HL-60/S4 treated with phorbol 12-myristate 13-acetate at 8.2 ng/mL for 4 days and 3 days (cell line): ENCODE results near the gene ATP2B2.
"Not testable (repeated sequence)": the region's sequence is repeated elsewhere in the genome, so short reads cannot be mapped to it uniquely, and the experiment has no call there.

Source experiments
- in situ Hi-C: fragments of 300-500 bp; cut with MboI; formaldehyde crosslinking; loops from 2 replicates; pipeline ENCODE4 v1.15.0; 2022; ENCODE audit warnings: low sequenced_read_pairs

ATP2B2 gene

DNA sequence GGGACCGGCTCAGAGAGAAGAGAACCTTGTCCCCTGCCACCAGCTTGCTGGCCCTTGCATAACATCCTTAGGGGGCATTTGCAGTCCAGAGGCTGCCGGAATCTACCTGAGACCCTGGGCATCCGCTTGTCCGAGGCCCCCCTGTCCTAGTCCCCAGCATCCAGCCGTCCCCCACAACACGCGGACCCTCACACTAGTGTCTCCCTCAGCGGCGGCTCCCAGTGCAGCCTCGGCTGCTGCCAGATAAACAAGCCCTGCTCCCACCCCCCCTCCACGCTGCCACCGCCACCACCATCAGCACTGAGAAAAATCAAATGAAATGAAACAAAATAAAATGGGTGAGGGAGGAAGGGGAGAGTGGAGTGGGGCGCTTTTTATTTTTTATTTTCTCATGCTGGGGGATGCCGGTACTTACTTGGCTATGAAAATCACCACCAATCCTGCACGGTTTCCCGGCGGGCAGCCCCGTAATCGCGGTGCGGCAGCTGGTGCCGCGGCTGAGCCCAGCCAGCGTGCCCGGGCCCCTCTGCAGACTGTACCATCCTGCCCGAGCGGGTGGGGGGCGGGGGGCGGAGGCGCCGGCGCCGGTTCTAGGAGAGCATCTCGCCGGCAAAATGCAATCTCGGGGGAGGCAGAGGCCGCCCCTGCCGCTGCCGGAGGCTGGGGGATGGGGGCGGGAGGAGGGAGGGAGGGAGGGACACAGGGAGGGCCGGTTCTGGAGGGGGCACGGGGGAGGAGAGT is at the start of gene ATP2B2:
Gene ATP2B2 (minus strand): TSS at position 537 of the 741 bp plus-strand sequence. CDS start 56,043 bp downstream, outside the sequence.
- in situ Hi-C loops: no loop called here

DNA sequence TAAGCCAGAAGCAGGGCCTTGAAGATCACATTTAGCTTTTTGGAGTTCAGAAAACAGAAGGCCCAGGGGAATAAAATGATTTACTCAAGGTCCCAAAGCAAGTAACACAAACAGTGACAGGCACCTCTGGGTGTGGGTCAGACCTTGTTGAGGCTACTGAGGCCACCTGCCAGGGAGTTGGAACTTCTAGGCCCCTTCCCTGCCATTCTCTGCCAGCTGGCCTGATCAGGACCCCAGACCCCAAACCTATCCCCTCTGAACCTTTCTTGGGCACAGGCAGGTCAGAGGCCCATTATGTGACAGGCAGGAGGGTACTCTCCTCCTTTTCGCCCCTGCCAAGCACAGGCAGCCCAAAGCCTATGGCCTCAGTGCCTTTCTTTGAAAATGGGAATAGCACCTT is 49.4 kb upstream of the ATP2B2 start:
- in situ Hi-C loops: no loop called here

DNA sequence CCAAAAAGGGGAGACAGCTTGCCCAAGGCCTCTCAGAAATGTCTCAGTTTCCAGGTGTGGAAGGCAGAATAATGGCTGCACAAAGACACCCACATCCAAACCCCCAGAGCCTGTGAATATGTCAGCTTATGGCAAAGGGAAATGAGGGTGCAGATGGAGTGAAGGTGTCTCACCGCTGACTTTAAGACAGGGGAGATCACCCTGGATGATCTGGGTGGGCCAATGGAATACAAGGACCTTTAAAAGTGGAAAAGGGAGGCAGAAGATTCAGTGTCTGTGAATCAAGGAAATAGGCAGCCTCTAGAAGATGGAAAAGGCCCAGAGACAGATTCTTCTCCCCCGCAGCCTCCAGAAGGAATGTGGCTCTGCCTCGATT is 48.8 kb upstream of the ATP2B2 start:
- in situ Hi-C loops: no loop called here

DNA sequence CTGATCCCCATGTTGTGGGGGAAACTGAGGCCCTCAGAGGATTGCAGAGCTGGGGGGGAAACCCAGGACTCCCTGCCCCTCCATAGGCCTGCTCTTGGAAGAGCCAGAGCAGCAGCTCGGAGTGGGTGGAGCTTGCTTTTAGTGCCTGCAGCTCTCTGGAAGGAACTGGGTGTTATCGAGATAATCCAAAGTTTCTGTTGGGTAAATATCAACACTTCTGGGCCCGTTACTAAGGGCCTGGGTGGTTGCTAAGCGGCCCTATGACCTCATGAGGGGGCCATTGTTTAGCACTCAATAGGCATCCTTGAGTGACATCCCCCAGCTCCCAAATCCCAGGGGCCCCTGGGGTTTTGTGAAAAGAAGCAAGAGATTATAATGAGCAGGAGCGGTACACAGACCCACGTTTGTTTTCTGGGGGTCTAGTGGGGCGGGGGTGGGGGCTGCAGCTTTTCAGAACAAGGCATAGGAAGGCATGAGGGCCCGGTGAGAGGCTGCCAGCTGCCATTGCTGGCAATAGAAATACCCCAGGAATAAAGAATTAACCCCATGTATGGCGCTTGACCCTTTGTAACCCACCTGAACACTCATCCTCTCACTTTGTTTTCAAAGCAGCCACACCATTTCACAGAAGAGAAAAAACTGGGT is 48.3 kb upstream of the ATP2B2 start:
- in situ Hi-C loops: no loop called here

DNA sequence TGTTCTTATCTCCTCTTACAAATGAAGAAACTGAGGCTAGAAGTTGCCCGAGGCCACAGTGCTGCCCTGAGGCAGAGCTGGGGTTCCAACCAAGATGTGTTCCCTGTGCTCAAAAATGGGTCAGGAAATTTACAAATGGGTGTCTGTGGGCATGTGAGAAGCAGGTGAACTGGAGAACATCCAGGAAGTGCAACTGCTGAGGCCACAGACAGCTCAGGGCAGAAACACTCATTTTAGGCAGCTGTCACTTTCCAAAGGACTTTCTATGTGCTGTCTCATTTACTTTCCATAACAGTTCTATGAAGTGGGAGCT is 47.2 kb upstream of the ATP2B2 start:
- in situ Hi-C loops: no loop called here

DNA sequence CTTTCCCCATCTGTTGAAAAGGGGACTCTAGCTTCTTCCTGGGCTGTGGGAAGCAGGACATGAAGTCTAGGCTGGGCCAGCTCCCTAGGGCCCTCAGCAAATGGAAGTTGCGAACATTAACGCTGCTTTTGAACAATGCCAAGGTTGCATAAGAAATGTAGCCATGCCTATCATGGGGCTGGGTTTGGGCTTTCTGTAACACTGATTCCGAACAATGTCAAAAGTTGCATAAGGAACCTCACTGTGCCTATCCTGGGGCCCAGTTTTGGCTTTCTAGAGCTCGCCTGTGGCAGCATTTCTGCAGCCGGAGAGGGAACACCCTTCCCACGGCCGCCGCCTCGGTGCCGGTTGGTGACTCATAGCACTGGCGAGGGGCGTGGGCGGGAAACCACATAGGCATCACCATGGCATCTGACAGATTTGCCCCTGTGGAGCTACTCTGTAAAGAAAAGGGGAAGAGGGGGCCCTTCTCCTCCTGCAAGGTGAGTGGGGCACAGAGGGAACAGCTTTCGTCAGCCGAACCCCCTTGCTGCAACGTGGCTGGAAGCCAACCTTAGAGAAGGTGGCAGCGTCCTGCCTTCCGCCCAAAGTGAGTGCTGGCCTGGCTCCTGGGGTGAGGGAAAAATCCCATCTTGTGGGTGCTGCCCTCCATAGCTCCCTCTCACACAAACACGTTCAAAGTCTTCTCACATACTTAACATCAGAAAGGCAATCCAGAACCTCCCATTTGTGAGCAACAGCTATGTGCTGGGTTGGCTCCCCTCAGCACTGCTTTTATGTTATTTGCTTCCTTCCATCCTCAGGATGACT is 46.6 kb upstream of the ATP2B2 start:
- in situ Hi-C loops: no loop called here

DNA sequence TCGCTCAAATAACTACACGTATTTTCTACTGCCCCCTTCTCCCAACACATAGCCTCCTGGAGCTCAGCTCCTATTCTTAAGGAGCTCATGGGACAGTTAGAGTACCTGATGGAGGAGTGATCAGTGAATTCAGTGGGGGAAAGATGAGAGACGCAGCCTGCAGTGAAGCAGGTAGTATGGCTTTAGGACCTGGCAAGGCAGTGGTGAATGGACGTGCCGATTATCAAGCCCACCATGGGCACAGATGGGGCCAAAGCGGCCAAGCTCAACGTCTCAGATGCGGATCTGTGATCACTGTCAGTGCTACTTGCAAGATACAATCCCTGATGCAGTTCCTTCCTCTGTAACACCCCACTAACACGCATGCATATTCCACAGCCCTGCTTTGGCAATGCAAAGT is 45.8 kb upstream of the ATP2B2 start:
- in situ Hi-C loops: no loop called here

DNA sequence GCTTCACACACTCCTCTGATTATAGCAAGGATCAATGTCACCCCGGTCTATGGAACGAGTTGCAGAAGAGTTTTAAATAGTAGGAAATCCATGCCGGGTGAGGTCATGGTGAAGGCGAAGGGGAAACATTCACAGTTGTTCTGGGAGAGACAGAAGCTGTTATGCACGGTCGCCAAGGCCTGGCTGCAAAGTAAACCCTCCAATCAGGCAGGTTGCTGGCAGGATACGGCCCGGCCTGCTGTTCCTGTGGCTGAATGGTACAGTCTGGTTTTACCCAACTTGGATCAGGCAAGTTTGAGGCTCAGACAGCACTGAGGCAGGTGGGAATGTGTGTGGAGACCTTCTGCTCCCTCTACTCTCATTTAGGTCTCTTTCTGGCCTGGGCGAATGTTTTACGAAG is 45.3 kb upstream of the ATP2B2 start:
- in situ Hi-C loops: no loop called here

DNA sequence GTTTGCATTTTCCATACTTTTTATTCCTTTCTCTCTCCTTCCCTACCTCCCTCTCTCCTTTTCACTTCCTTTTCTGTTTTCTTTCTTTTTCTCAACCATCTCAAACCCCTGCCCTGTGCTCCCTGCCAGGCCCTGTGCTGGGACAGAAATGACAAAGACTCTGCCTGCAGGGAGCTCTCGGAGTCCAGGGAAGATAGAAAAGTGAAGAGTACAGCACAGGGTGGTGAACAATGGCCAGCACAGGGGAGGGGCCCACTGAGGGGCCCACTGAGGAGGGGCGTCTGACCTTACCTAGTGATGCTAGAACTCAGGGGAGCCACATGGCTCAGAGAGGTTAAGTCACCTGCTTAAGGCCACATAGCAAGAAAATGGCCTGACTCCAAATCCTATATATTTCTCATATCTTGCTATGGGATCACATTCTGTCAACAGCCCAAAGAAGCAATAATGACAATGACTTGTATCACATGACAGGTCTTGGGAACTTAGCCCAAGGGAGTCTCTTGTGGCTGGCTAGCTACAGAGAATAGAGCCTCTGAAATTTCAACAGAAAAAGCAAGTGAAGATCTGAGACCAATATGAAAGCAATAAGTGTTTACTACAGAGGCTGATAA is 44.3 kb upstream of the ATP2B2 start:
- in situ Hi-C loops: no loop called here

DNA sequence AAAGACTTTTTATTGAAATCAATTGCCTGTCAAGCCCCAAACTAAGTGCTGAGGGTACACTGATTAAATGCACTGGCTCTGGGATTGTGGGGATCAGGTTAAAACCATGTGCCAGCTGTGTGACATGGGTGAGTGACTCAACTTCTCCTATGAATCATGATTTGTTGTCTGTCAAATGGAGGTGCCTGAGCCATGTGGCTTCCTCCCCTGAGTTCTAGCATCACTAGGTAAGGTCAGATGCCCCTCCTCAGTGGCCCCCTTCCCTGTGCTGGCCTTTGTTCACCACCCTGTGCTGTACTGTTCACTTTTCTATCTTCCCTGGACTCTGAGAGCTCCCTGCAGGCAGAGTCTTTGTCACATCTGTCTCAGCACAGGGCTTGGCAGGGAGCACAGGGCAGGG is 43.6 kb upstream of the ATP2B2 start:
- in situ Hi-C loops: no loop called here

DNA sequence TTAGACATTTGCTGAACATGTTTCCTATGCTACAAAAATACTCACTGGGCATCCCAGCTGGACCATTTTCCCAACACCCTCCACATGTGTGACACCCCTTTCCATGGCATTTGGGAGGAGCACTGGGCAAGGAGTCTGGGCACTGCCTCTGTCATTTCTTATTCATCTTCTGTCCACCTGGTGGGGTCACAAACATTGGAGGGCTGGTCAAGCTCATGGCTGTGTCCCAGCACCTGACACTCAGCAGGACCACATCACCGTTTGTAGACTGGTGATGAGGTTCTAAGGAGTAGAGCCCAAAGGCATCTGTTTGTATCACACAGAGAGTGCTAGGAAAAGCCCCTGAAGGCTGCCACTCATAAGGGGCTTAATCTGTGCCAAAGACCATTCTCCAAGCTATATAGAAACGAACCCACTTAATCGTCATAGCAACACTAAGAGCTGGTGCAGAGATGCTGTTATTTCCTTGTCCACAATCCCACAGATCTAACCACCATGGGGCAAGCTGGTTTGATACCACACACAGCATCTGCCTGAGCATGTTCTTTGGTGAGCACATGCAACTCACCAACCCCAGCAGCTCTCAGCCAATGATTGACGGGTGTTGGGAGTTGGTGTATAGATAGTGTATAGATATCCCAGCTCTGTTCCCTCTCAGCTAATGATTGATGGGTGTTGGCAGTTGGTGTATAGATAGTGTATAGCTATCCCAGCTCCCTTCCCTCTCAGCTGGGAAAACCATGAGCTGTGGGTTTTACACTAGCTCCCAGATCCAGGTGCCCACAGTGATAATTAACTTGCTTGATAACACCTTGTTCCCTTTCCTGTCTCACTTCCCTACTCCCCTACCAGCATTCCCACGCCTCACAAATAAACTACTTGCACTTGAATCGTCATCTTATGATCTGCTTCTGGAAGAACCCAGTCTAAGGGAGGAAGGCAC is 42.7 kb upstream of the ATP2B2 start:
- in situ Hi-C loops: no loop called here

DNA sequence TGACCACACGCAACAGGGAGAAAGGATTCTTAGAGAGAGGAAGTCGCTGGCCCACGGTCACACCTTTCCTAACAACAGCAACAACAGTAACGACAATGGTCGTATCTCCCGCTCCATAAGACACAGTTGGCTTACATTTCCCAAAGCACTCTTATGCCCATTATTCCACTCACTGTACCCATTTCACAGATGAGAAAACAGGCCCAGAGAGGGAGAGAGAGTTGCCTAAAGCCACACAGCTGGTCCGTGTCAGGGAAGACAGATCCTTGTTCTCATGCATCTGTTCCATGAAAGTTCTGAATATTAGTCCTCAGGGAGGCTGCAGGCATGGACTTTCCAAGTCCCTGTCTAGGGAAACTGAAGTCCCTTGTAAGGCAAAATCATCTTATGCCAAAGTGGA is 42.0 kb upstream of the ATP2B2 start:
- in situ Hi-C loops: no loop called here

DNA sequence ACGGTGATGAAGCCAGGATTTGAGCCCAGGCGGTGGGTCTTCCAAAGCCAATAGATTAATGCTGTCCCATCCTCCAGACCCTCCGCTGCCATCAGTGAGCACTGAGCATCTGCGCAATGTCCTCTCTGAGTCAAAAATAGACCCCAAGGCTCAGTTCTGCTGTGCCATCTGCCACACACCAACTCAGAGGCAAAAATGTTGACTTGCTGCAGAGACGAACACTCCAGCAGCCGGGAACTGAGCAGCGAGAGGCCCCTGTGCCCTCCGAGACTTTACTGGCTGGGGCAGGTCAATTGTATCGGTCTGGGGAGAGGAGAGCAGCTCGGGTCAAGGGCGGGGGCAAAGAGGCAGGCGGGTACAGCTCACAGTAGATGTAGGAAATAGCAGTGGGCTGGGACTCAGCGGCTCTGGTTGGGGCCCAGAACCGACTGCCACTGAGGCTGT is 41.5 kb upstream of the ATP2B2 start:
- in situ Hi-C loops: no loop called here

DNA sequence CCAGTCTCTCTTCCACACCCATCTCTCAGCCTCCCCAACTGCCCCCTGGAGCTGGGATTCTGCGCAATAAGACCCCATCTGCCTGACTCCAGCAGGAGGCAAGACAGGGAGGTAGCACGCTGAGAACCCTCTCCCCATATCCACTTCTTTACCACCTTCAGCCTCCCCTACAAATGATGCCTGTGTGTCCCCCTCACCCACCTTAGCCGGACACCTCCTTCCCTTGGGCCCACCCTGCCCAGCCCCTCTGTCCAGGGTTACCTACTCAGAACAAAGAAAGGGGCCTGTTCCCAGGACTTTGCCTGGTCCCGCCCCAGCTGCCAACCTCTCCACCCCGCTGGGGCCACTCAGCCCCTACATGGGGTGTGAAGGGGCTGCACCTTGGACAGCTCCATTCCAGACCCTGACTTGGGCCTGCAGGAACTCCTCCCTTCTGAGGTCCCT is 40.8 kb upstream of the ATP2B2 start:
- in situ Hi-C loops: no loop called here

DNA sequence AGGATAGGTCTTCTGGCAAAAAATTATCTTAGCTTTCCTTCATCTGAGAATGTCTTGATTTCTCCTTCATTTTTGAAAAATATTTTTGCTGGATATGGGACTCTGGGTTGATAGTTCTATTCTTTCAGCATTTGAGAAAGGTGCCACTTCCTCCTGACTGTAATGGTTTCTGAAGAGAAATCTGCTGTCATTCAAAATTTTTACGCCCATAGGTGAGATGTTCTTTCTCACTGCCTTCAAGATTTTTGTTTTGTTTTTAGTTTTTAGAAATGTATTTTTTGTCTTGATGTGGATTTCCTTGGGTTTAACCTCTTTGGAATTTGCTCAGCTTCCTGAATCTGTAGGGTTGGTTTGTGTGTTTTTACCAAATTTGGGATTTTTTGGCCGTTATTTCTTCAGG is 37.1 kb upstream of the ATP2B2 start:
- in situ Hi-C loops: no loop called here

DNA sequence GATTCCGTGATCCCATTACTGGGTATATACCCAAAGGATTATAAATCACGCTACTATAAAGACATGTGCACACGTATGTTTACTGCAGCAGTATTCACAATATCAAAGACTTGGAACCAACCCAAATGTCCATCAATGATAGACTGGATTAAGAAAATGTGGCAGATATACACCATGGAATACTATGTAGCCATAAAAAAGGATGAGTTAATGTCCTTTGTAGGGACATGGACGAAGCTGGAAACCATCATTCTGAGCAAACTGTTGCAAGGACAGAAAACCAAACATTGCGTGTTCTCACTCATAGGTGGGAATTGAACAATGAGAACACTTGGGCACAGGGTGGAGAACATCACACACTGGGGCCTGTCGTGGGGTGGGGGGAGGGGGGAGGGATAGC is 35.0 kb upstream of the ATP2B2 start:
- in situ Hi-C loops: not testable (repeated sequence)

DNA sequence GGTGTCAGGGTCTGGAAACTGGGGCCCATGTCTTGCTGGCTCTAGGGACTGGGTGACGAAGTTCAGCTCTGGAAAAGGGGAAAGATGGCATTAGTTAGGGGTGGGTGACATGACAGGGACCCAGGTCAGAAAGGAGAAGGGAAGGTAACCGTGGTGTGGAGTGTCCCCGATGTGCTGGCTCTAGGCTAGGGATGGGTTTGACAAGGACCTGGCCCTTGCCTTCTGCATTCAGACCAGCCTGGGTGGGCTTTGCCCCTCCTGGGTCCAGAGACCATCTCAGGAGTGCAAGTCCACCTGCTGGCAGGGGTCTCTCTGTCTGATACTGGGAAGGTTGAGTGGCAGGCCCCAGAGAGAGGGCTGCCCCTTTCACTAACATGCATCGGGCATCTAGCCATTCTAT is 28.7 kb upstream of the ATP2B2 start:
- in situ Hi-C loops: no loop called here

DNA sequence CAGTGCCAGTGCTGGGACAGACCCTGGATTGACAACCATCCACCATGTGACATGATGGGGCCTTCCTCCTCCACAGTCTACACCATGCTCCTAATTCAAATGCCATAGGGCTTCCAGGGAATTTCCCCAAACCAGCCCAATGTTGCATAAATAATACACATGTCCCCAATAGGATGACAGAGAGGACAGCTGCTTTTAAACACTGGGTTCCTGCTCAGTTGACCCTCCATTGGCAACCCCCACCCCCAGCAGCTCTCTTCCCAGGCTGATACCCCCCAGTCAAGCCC is 28.3 kb upstream of the ATP2B2 start:
- in situ Hi-C loops: no loop called here

DNA sequence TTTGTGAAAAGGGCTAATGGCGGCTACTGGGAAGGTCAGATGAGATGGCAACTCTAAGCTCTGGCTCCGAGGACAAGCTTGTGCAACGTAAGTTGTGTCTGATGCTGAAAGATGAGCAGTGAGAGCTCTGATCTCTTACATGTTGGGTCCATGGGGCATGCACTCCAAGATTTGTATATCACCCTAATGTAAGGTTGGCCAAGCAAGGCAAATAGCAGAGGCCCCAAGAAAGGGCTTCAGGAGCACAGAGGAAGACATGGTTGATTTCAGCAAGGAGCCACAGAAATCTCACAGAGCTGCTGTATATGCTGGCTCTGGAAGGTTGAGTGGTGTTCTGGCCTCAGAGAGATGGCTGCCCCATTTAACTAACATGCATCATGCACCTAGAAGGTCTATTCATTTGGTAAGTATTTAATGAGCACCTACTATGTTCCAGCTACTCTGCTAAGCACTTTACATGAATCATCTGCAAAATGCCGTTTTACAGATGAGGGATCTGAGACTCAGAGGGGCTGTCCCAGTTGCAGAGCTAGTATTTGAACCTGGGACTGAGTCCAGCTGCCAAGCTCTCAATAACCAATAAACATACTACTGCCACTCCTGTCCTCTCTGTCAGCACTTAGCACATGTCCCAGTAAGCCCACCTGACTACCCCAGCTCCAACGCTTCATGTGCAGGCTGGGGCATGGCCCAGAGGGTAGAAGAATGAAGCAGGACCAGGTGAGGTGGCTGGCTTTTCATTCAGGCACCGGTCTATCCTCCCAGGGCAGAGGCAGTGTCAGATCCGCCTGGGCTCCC is 27.8 kb upstream of the ATP2B2 start:
- in situ Hi-C loops: no loop called here

DNA sequence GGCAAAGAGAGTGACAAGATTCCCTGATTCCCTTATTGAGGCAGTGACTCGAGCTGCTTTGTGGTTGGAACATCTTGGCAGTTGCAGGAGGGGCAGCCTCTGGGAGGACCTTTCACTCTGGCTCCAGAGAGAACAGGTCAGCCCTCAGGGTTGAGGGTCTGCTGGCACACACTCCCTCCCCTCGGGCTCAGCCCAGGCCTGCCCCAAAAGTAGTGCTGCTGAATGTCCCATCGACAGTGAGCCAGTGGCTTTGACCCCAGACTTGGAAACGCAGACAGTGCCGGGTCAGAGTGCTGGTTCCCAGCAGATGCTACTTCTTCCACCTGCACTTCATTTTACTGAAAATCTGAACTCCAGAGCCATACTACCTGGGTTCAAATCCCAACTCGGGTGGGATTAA is 25.6 kb upstream of the ATP2B2 start:
- in situ Hi-C loops: no loop called here
